ENCODE measurements around the gene COA1. TPM values are rescaled to one million over a fixed set of nuclear protein-coding genes. Genes with fewer than 3 reads are reported as not detected.
A peak's percentile ranks its signal among the peaks of the same experiment; 100 is the strongest.

Gene COA1
- total RNA-seq, 4 donors from 2014 or later: 26.1 to 49.0 (median 30.9) TPM

GRCh38 chr7:43727494-43727893 lies 1.8 kb downstream of the COA1 start:
- Histone ChIP-seq H3K36me3 (no peaks in the 10 kb centered on the region), H3K27ac (replicated peaks in 1 of 4) (no peak overlapping the region), H3K4me3 (no peak overlapping the region), H3K27me3 (no peaks in the 10 kb centered on the region), H3K9me3 (no peaks in the 10 kb centered on the region), H3K4me1 (peaks cover 9 to 52% (median 41%) of the 10 kb centered on the region in 4 donors)
- intact Hi-C loops (cut with DNase I): loop anchor here (5.0 to 10.0 kb wide), 2 partner anchors 110 to 793 kb away; partner anchors contain the start of genes MRPL32 and PSMA2
- DNase-seq (ENCODE audit: extremely low spot score): no peak
- TF ChIP-seq POLR2AphosphoS5 (IDR thresholded peaks at IDR 0.05) (no peak), POLR2A (IDR thresholded peaks at IDR 0.05; ENCODE audit: low read depth) (no peak), EP300 (IDR thresholded peaks at IDR 0.05) (no peak)
- TF ChIP-seq, protein P1, sequence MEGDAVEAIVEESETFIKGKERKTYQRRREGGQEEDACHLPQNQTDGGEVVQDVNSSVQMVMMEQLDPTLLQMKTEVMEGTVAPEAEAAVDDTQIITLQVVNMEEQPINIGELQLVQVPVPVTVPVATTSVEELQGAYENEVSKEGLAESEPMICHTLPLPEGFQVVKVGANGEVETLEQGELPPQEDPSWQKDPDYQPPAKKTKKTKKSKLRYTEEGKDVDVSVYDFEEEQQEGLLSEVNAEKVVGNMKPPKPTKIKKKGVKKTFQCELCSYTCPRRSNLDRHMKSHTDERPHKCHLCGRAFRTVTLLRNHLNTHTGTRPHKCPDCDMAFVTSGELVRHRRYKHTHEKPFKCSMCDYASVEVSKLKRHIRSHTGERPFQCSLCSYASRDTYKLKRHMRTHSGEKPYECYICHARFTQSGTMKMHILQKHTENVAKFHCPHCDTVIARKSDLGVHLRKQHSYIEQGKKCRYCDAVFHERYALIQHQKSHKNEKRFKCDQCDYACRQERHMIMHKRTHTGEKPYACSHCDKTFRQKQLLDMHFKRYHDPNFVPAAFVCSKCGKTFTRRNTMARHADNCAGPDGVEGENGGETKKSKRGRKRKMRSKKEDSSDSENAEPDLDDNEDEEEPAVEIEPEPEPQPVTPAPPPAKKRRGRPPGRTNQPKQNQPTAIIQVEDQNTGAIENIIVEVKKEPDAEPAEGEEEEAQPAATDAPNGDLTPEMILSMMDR (IDR thresholded peaks at IDR 0.05): no peak
- whole genome bisulfite sequencing: 55% methylated on average over 1 of the region's 1 CpG

DNA sequence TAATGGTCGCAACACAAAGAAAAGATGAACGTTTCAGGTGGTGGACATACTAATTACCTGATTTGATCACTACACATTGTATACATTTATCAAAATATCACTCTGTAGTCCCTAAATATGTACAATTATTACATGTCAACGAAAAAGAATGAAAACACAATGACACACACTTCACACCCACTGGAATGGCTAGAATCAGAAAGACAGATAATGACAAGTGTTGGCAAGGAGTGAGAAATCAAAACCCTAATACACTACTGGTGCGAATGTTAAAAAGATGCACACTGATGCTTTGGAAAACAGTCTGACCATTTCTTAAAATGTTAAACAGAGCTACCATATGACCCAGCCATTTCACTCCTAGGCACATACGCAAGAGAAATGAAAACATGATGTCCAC lies 2.3 kb downstream of the COA1 start:
- intact Hi-C loops (cut with DNase I): loop anchor here (5.0 to 10.0 kb wide), 2 partner anchors 110 to 792 kb away; partner anchors contain the start of genes MRPL32 and PSMA2
- TF ChIP-seq EP300 (IDR thresholded peaks at IDR 0.05): no peak
- TF ChIP-seq, protein P1 (IDR thresholded peaks at IDR 0.05): no peak
- H3K27me3 ChIP-seq: no peaks in the 10 kb centered on the region
- no peak overlapping the region for H3K27ac ChIP-seq (replicated peaks in 1 of 4)
- DNase-seq (ENCODE audit: extremely low spot score): no peak
- no peaks in the 10 kb centered on the region for H3K36me3 ChIP-seq
- H3K9me3 ChIP-seq: no peaks in the 10 kb centered on the region
- H3K4me1 ChIP-seq: peaks cover 9 to 52% (median 42%) of the 10 kb centered on the region in 4 donors
- 94% methylated on average over 5 of the region's 5 CpGs for WGBS
- no peak overlapping the region for H3K4me3 ChIP-seq

DNA sequence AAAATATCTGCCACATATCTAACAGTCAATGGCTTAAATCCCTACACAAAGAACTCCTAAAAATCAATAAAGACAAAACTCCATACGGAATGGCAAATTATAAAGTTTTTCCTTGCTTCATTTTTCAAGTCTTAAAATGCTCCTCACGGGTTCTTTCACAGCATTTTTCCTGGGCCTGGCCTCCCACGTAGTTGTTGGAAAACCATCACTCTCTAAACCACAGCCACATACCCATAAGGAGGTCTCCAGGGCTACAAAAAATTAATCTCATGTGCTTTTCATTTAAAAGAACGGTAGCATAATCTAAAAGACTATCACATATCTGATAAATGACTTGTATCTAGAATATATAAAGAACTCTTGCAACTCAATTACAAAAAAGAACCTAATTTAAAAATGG lies 2.9 kb downstream of the COA1 start:
- no peak for DNase-seq (ENCODE audit: extremely low spot score)
- 75% methylated on average over 4 of the region's 4 CpGs for WGBS
- Histone ChIP-seq H3K36me3 (no peaks in the 10 kb centered on the region), H3K27ac (replicated peaks in 1 of 4) (no peak overlapping the region), H3K4me3 (no peak overlapping the region), H3K27me3 (no peaks in the 10 kb centered on the region), H3K4me1 (peaks cover 12 to 53% (median 42%) of the 10 kb centered on the region in 4 donors), H3K9me3 (no peaks in the 10 kb centered on the region)
- no peak for TF ChIP-seq POLR2A (IDR thresholded peaks at IDR 0.05; ENCODE audit: low read depth)
- TF ChIP-seq, protein P1 (IDR thresholded peaks at IDR 0.05): no peak
- no peak for TF ChIP-seq EP300 (IDR thresholded peaks at IDR 0.05)
- no peak for TF ChIP-seq POLR2AphosphoS5 (IDR thresholded peaks at IDR 0.05)
- intact Hi-C loops (cut with DNase I): loop anchor here (5.0 to 10.0 kb wide), 2 partner anchors 111 to 792 kb away; partner anchors contain the start of genes MRPL32 and PSMA2

DNA sequence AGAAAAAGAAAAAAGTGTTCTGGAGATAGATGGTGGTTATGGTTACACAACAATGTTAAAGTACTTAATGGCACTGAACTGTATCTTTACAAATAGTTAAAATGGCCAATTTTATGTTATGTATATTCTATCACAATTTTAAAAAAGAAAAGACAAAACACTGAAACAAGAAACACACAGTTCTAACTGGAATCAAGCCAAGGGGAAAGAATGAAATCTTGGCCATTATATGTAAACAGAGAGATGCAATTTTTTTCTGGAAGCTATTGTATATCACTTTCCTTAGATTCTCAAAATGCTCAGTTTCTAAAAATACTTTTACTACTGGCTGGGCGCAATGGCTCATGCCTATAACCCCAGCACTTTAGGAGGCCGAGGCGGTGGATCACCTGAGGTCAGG lies 4.1 kb downstream of the COA1 start:
- peak overlapping the region in 1 of 4 donors; percentile 20 for H3K27ac ChIP-seq (replicated peaks in 1 of 4)
- no peak overlapping the region for H3K4me3 ChIP-seq
- H3K36me3 ChIP-seq: no peaks in the 10 kb centered on the region
- WGBS: 56% methylated on average over 3 of the region's 3 CpGs
- DNase-seq (ENCODE audit: extremely low spot score): no peak
- no peaks in the 10 kb centered on the region for H3K9me3 ChIP-seq
- peaks cover 19 to 60% (median 42%) of the 10 kb centered on the region in 4 donors for H3K4me1 ChIP-seq
- H3K27me3 ChIP-seq: no peaks in the 10 kb centered on the region
- intact Hi-C loops (cut with DNase I): loop anchor here (5.0 to 10.0 kb wide), 2 partner anchors 112 to 790 kb away; partner anchors contain the start of genes MRPL32 and PSMA2
- no peak for TF ChIP-seq EP300 (IDR thresholded peaks at IDR 0.05)
- TF ChIP-seq POLR2AphosphoS5 (IDR thresholded peaks at IDR 0.05): no peak
- TF ChIP-seq POLR2A (IDR thresholded peaks at IDR 0.05; ENCODE audit: low read depth): no peak
- TF ChIP-seq, protein P1 (IDR thresholded peaks at IDR 0.05): no peak

- H3K27ac ChIP-seq (replicated peaks in 1 of 4): no peak overlapping the region
- intact Hi-C loops (cut with DNase I): loop anchor here (5.0 to 10.0 kb wide), 2 partner anchors 141 to 788 kb away; partner anchors contain the start of genes MRPL32, PSMA2 and STK17A
- no peaks in the 10 kb centered on the region for H3K36me3 ChIP-seq
- H3K4me3 ChIP-seq: no peak overlapping the region
- no peaks in the 10 kb centered on the region for H3K9me3 ChIP-seq
- H3K4me1 ChIP-seq: peaks cover 13 to 45% (median 31%) of the 10 kb centered on the region in 4 donors
- TF ChIP-seq, protein P1 (IDR thresholded peaks at IDR 0.05): no peak
- TF ChIP-seq EP300 (IDR thresholded peaks at IDR 0.05): no peak
- TF ChIP-seq POLR2A (IDR thresholded peaks at IDR 0.05; ENCODE audit: low read depth): no peak
- TF ChIP-seq POLR2AphosphoS5 (IDR thresholded peaks at IDR 0.05): no peak
- H3K27me3 ChIP-seq: no peaks in the 10 kb centered on the region
- DNase-seq (ENCODE audit: extremely low spot score): no peak
These were observed 6.3 kb downstream of the COA1 start for GRCh38 chr7:43723007-43723341.

Data from esophagus muscularis mucosa (tissue), 4 donors.